Mammary epithelial cell (primary cell): ENCODE results near the gene C6orf58.

Experiments
- CTCF ChIP-seq, 2 donors: IDR thresholded peaks in 1 of 2; conservative IDR thresholded peaks in 1 of 2; 2 replicates each; pipeline ENCODE4 v1.5.1; 2011 to 2012; ENCODE audit warnings: inconsistent platforms in 2 of 2, low read length in 2 of 2, mild to moderate bottlenecking in 2 of 2, control low read depth in 1 of 2, low read depth in 1 of 2; ENCODE audit not compliant: insufficient read depth in 1 of 2; ENCODE audit errors: extremely low read depth in 1 of 2
- EZH2 ChIP-seq: IDR thresholded peaks from 2 replicates; pipeline ENCODE4 v1.6.1; 2012; ENCODE audit warnings: low read length, inconsistent platforms, borderline replicate concordance

- no peak for TF ChIP-seq CTCF (conservative IDR thresholded peaks at IDR 0.05 in 1 of 2, IDR thresholded peaks at IDR 0.05 in 1 of 2; ENCODE audit: extremely low read depth in 1 of 2, insufficient read depth in 1 of 2, low read depth in 1 of 2, low read length in 2 of 2)
- TF ChIP-seq EZH2 = no peak
Observed at GRCh38 chr6:127587875-127588274, 10.9 kb downstream of the C6orf58 start.
